ENCODE data around the gene GDPD1. TPM values are rescaled to one million over a fixed set of nuclear protein-coding genes. Genes with fewer than 3 reads are reported as not detected.
"Not testable (repeated sequence)": the region's sequence is repeated elsewhere in the genome, so short reads cannot be mapped to it uniquely, and the experiment has no call there.

The GDPD1 gene
- total and polyA plus RNA-seq, 2 donors (not counting 1 experiment from before 2014, with no cell fraction given), result 0.95 to 2.7 TPM

- no peak for ATAC-seq (ENCODE audit: low read depth)
- Histone ChIP-seq H3K27ac (ENCODE audit: low read length in 2 of 2) (no peak overlapping the region), H2AFZ (ENCODE audit: insufficient read depth, low read depth, low read length, poor library complexity, severe bottlenecking) (peak overlapping the region; percentile 24), H3K79me2 (ENCODE audit: control insufficient read depth, insufficient read depth, low read length) (no peaks in the 10 kb centered on the region), H3K27me3 (replicated peaks in 1 of 4; ENCODE audit: control extremely low read depth in 1 of 4, control insufficient read depth in 3 of 4, insufficient read depth in 4 of 4, low read length in 3 of 4) (no peaks in the 10 kb centered on the region), H3K9ac (ENCODE audit: low read length) (no peak overlapping the region), H4K20me1 (ENCODE audit: control insufficient read depth, insufficient read depth, low read length, poor library complexity, severe bottlenecking) (no peaks in the 10 kb centered on the region), H3K36me3 (replicated peaks in 1 of 2; ENCODE audit: control extremely low read depth in 1 of 2, control insufficient read depth in 1 of 2, extremely low read depth in 1 of 2, insufficient read depth in 2 of 2, low read length in 1 of 2) (no peaks in the 10 kb centered on the region), H3K9me3 (ENCODE audit: control extremely low read depth in 1 of 3, control insufficient read depth in 2 of 3, insufficient read depth in 1 of 3, low read length in 2 of 3) (no peaks in the 10 kb centered on the region), H3K4me2 (replicated peaks; ENCODE audit: low read depth, low read length, poor library complexity, severe bottlenecking) (no peak overlapping the region), H3K4me1 (ENCODE audit: control insufficient read depth in 2 of 2, insufficient read depth in 2 of 2, low read length in 2 of 2) (peaks cover 0 to 2% of the 10 kb centered on the region in 2 donors), H3K4me3 (ENCODE audit: control extremely low read depth in 1 of 5, extremely low read depth in 1 of 5, insufficient read depth in 1 of 5, low read depth in 2 of 5, low read length in 4 of 5) (no peak overlapping the region)
- TF ChIP-seq, protein P1, sequence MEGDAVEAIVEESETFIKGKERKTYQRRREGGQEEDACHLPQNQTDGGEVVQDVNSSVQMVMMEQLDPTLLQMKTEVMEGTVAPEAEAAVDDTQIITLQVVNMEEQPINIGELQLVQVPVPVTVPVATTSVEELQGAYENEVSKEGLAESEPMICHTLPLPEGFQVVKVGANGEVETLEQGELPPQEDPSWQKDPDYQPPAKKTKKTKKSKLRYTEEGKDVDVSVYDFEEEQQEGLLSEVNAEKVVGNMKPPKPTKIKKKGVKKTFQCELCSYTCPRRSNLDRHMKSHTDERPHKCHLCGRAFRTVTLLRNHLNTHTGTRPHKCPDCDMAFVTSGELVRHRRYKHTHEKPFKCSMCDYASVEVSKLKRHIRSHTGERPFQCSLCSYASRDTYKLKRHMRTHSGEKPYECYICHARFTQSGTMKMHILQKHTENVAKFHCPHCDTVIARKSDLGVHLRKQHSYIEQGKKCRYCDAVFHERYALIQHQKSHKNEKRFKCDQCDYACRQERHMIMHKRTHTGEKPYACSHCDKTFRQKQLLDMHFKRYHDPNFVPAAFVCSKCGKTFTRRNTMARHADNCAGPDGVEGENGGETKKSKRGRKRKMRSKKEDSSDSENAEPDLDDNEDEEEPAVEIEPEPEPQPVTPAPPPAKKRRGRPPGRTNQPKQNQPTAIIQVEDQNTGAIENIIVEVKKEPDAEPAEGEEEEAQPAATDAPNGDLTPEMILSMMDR (IDR thresholded peaks at IDR 0.05), result no peak
- TF ChIP-seq EZH2 (IDR thresholded peaks at IDR 0.05; ENCODE audit: borderline replicate concordance, insufficient read depth, low read depth, low read length, poor library complexity, severe bottlenecking), result no peak
- Mint-ChIP-seq H3K4me1 (no peaks in the 10 kb centered on the region), H3K4me3 (no peak overlapping the region), H3K9me3 (ENCODE audit: insufficient read depth) (no peaks in the 10 kb centered on the region), H3K27ac (no peak overlapping the region), H3K27me3 (no peaks in the 10 kb centered on the region)
- ChIA-PET CTCF (interaction anchor here (0.7 to 13.1 kb wide), 35 partner anchors 10 to 604 kb away, joined by 3 to 300 read pairs (median 4); partner anchors contain the start of genes DHX40 and YPEL2), POLR2A (no interaction called here)
- intact Hi-C loops (cut with micrococcal nuclease), result no loop called here
- no peak for DNase-seq
- 96% methylated on average over 5 of the region's 6 CpGs for WGBS (ENCODE audit: insufficient coverage)
Observed at GRCh38 chr17:59310263-59310920, 90.1 kb downstream of the GDPD1 start.

- H3K4me3 ChIP-seq (ENCODE audit: control extremely low read depth in 1 of 5, extremely low read depth in 1 of 5, insufficient read depth in 1 of 5, low read depth in 2 of 5, low read length in 4 of 5), result no peak overlapping the region
- DNase-seq (peak; percentile 81), ATAC-seq (ENCODE audit: low read depth) (peak; percentile 98)
- no peaks in the 10 kb centered on the region for H4K20me1 ChIP-seq (ENCODE audit: control insufficient read depth, insufficient read depth, low read length, poor library complexity, severe bottlenecking)
- TF ChIP-seq, protein P1 (IDR thresholded peaks at IDR 0.05), result peak; percentile 92
- TF ChIP-seq EZH2 (IDR thresholded peaks at IDR 0.05; ENCODE audit: borderline replicate concordance, insufficient read depth, low read depth, low read length, poor library complexity, severe bottlenecking), result no peak
- Mint-ChIP-seq H3K4me3 (no peak overlapping the region), H3K27ac (no peak overlapping the region), H3K4me1 (no peaks in the 10 kb centered on the region), H3K27me3 (no peaks in the 10 kb centered on the region), H3K9me3 (ENCODE audit: insufficient read depth) (no peaks in the 10 kb centered on the region)
- peaks cover 0 to 2% of the 10 kb centered on the region in 2 donors for H3K4me1 ChIP-seq (ENCODE audit: control insufficient read depth in 2 of 2, insufficient read depth in 2 of 2, low read length in 2 of 2)
- no peak overlapping the region for H3K9ac ChIP-seq (ENCODE audit: low read length)
- H3K79me2 ChIP-seq (ENCODE audit: control insufficient read depth, insufficient read depth, low read length), result no peaks in the 10 kb centered on the region
- peak overlapping the region; percentile 24 for H2AFZ ChIP-seq (ENCODE audit: insufficient read depth, low read depth, low read length, poor library complexity, severe bottlenecking)
- POLR2A ChIA-PET, result no interaction called here
- H3K27me3 ChIP-seq (replicated peaks in 1 of 4; ENCODE audit: control extremely low read depth in 1 of 4, control insufficient read depth in 3 of 4, insufficient read depth in 4 of 4, low read length in 3 of 4), result no peaks in the 10 kb centered on the region
- intact Hi-C loops (cut with micrococcal nuclease), result loop anchor here (1.0 kb wide), 3 partner anchors 18 to 210 kb away; no protein-coding TSS in a partner anchor
- H3K9me3 ChIP-seq (ENCODE audit: control extremely low read depth in 1 of 3, control insufficient read depth in 2 of 3, insufficient read depth in 1 of 3, low read length in 2 of 3), result no peaks in the 10 kb centered on the region
- no peak overlapping the region for H3K27ac ChIP-seq (ENCODE audit: low read length in 2 of 2)
- no peaks in the 10 kb centered on the region for H3K36me3 ChIP-seq (replicated peaks in 1 of 2; ENCODE audit: control extremely low read depth in 1 of 2, control insufficient read depth in 1 of 2, extremely low read depth in 1 of 2, insufficient read depth in 2 of 2, low read length in 1 of 2)
- CTCF ChIA-PET, result interaction anchor here (0.6 to 13.1 kb wide), 36 partner anchors 10 to 603 kb away, joined by 3 to 300 read pairs (median 4); partner anchors contain the start of genes DHX40 and YPEL2
- H3K4me2 ChIP-seq (replicated peaks; ENCODE audit: low read depth, low read length, poor library complexity, severe bottlenecking), result no peak overlapping the region
- WGBS (ENCODE audit: insufficient coverage), result no CpG with 5 or more reads among the region's 5 CpGs
Observed at GRCh38 chr17:59311051-59311468, 90.7 kb downstream of the GDPD1 start.

DNA sequence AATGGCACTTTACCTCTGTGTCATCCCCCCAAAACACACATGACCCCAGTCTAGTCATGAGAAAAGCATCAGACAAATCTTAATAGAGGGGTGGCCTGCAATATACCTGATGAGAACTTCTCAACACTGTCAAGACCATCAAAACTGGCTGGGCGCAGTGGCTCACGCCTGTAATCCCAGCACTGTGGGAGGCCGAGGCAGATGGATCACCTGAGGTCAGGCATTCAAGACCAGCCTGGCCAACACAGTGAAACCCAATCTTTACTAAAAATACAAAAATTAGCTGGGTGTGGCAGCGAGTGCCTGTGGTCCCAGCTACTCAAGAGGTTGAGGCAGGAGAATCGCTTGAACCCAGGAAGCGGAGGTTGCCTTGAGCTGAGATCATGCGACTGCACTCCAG lies 91.2 kb downstream of the GDPD1 start:
- H3K79me2 ChIP-seq (ENCODE audit: control insufficient read depth, insufficient read depth, low read length); H3K27me3 ChIP-seq (replicated peaks in 1 of 4; ENCODE audit: control extremely low read depth in 1 of 4, control insufficient read depth in 3 of 4, insufficient read depth in 4 of 4, low read length in 3 of 4); H3K4me1 Mint-ChIP-seq; DNase-seq; H2AFZ ChIP-seq (ENCODE audit: insufficient read depth, low read depth, low read length, poor library complexity, severe bottlenecking); H3K4me3 Mint-ChIP-seq; H3K9me3 ChIP-seq (ENCODE audit: control extremely low read depth in 1 of 3, control insufficient read depth in 2 of 3, insufficient read depth in 1 of 3, low read length in 2 of 3); H3K4me3 ChIP-seq (ENCODE audit: control extremely low read depth in 1 of 5, extremely low read depth in 1 of 5, insufficient read depth in 1 of 5, low read depth in 2 of 5, low read length in 4 of 5); H4K20me1 ChIP-seq (ENCODE audit: control insufficient read depth, insufficient read depth, low read length, poor library complexity, severe bottlenecking); H3K27ac Mint-ChIP-seq; POLR2A ChIA-PET; H3K27me3 Mint-ChIP-seq; ATAC-seq (ENCODE audit: low read depth); H3K9ac ChIP-seq (ENCODE audit: low read length); H3K27ac ChIP-seq (ENCODE audit: low read length in 2 of 2); H3K9me3 Mint-ChIP-seq (ENCODE audit: insufficient read depth); H3K4me1 ChIP-seq (ENCODE audit: control insufficient read depth in 2 of 2, insufficient read depth in 2 of 2, low read length in 2 of 2); H3K36me3 ChIP-seq (replicated peaks in 1 of 2; ENCODE audit: control extremely low read depth in 1 of 2, control insufficient read depth in 1 of 2, extremely low read depth in 1 of 2, insufficient read depth in 2 of 2, low read length in 1 of 2); H3K4me2 ChIP-seq (replicated peaks; ENCODE audit: low read depth, low read length, poor library complexity, severe bottlenecking): not testable (repeated sequence)
- intact Hi-C loops (cut with micrococcal nuclease), result loop anchor here (1.0 kb wide), 3 partner anchors 18 to 210 kb away; no protein-coding TSS in a partner anchor
- CTCF ChIA-PET, result interaction anchor here (0.6 to 13.1 kb wide), 27 partner anchors 9 to 603 kb away, joined by 3 to 300 read pairs (median 4); partner anchors contain the start of genes DHX40 and YPEL2
- WGBS (ENCODE audit: insufficient coverage), result 93% methylated on average over 6 of the region's 7 CpGs

All from B cell (primary cell).